ENCODE results near the gene CCL4L2. TPM values are rescaled to one million over a fixed set of nuclear protein-coding genes. Genes with fewer than 3 reads are reported as not detected.
"Not testable (repeated sequence)": the region's sequence is repeated elsewhere in the genome, so short reads cannot be mapped to it uniquely, and the experiment has no call there.

CCL4L2 gene
- total RNA-seq, 1 experiment from 2014 or later: not detected

DNA sequence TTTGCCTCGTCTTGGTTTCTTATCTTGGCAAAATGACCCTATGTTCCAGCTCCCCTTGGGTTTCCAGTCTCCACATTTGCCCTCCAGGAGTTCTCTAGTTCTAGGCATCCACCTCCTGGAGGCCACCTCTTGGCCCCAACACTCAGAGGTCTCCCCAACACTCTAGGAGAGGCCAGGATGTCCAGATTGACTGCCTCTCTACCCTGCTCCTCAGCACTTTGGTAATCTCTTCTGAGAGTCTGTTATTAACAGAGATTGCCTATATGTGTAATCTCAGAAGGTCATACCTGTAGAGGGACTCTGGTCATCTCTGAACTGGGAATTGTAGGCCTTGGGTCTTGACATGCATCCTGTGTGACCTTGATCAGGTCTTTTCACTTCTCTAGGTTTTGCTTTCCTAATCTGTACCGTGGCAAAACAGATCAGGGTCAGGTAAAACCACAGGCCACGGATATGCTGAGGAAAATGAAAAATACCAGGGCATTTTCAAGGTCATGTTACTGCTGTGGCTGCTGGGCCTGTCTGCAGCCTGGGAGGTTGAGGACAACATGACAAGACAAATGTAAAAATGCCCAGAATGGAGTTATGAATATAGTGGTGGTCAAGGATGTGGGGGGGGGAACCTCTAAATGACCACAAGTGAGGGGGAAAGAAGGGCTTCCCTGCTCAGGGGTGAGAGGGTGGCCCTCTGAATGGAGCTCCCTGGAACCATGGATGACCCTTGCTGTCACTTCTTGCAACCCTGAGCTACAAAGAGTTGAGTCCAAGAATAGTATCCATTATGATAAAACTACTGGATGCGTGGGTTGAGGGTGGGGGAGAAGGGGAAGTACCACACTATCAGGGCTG lies 5.0 kb upstream of the CCL4L2 start:
- TF ChIP-seq MXD4 (CRISPR knock-in tag; IDR thresholded peaks at IDR 0.05; ENCODE audit: borderline replicate concordance) (no peak), ZNF671 (CRISPR knock-in tag; IDR thresholded peaks at IDR 0.05) (no peak), PRRX2 (CRISPR knock-in tag; IDR thresholded peaks at IDR 0.05) (no peak), TP53 (CRISPR knock-in tag; IDR thresholded peaks at IDR 0.05) (no peak)
- TF ChIP-seq, protein P1, sequence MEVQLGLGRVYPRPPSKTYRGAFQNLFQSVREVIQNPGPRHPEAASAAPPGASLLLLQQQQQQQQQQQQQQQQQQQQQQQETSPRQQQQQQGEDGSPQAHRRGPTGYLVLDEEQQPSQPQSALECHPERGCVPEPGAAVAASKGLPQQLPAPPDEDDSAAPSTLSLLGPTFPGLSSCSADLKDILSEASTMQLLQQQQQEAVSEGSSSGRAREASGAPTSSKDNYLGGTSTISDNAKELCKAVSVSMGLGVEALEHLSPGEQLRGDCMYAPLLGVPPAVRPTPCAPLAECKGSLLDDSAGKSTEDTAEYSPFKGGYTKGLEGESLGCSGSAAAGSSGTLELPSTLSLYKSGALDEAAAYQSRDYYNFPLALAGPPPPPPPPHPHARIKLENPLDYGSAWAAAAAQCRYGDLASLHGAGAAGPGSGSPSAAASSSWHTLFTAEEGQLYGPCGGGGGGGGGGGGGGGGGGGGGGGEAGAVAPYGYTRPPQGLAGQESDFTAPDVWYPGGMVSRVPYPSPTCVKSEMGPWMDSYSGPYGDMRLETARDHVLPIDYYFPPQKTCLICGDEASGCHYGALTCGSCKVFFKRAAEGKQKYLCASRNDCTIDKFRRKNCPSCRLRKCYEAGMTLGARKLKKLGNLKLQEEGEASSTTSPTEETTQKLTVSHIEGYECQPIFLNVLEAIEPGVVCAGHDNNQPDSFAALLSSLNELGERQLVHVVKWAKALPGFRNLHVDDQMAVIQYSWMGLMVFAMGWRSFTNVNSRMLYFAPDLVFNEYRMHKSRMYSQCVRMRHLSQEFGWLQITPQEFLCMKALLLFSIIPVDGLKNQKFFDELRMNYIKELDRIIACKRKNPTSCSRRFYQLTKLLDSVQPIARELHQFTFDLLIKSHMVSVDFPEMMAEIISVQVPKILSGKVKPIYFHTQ (CRISPR knock-in tag; IDR thresholded peaks at IDR 0.05): no peak
- TF ChIP-seq, protein P2, sequence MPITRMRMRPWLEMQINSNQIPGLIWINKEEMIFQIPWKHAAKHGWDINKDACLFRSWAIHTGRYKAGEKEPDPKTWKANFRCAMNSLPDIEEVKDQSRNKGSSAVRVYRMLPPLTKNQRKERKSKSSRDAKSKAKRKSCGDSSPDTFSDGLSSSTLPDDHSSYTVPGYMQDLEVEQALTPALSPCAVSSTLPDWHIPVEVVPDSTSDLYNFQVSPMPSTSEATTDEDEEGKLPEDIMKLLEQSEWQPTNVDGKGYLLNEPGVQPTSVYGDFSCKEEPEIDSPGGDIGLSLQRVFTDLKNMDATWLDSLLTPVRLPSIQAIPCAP (CRISPR knock-in tag; IDR thresholded peaks at IDR 0.05): no peak
- TF ChIP-seq, protein P3, sequence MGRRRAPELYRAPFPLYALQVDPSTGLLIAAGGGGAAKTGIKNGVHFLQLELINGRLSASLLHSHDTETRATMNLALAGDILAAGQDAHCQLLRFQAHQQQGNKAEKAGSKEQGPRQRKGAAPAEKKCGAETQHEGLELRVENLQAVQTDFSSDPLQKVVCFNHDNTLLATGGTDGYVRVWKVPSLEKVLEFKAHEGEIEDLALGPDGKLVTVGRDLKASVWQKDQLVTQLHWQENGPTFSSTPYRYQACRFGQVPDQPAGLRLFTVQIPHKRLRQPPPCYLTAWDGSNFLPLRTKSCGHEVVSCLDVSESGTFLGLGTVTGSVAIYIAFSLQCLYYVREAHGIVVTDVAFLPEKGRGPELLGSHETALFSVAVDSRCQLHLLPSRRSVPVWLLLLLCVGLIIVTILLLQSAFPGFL (CRISPR knock-in tag; IDR thresholded peaks at IDR 0.05; ENCODE audit: borderline replicate concordance): no peak
- TF ChIP-seq, protein P4, sequence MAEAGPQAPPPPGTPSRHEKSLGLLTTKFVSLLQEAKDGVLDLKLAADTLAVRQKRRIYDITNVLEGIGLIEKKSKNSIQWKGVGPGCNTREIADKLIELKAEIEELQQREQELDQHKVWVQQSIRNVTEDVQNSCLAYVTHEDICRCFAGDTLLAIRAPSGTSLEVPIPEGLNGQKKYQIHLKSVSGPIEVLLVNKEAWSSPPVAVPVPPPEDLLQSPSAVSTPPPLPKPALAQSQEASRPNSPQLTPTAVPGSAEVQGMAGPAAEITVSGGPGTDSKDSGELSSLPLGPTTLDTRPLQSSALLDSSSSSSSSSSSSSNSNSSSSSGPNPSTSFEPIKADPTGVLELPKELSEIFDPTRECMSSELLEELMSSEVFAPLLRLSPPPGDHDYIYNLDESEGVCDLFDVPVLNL (CRISPR knock-in tag; IDR thresholded peaks at IDR 0.05; ENCODE audit: borderline replicate concordance, low read depth): no peak
- ATAC-seq (no peak), DNase-seq (ENCODE audit: low spot score) (no peak)
- Mint-ChIP-seq H3K4me3 (no peak overlapping the region), H3K27me3 (ENCODE audit: low read depth) (no peaks in the 10 kb centered on the region), H3K4me1 (peaks cover 8% of the 10 kb centered on the region), H3K27ac (no peak overlapping the region), H3K36me3 (no peaks in the 10 kb centered on the region), H3K9me3 (no peaks in the 10 kb centered on the region)
- ChIA-PET POLR2A (no interaction called here), CTCF (interaction anchor here (0.7 kb wide), 1 partner anchor 23 kb away, joined by 3 read pairs; no protein-coding TSS in a partner anchor)

DNA sequence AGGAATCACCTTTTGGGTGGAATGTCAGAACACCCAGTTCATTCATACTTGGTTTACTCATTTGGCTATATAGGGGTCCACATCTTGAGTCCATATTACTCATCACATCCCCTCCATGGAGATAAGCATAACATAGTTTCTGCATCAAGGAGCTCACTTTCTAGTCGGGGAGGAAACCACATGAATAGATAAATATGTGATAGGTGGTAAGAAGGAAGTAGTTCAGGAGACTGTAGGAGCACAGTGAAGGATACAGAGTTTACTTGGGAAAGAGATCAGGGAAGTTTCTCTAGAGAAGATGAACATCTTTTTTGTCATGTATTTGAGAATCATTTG lies 4.4 kb upstream of the CCL4L2 start:
- H3K4me3 Mint-ChIP-seq; H3K4me1 Mint-ChIP-seq; POLR2A ChIA-PET; DNase-seq (ENCODE audit: low spot score); H3K27ac Mint-ChIP-seq; H3K27me3 Mint-ChIP-seq (ENCODE audit: low read depth); ATAC-seq; H3K9me3 Mint-ChIP-seq; H3K36me3 Mint-ChIP-seq: not testable (repeated sequence)
- CTCF ChIA-PET: interaction anchor here (0.7 kb wide), 1 partner anchor 24 kb away, joined by 3 read pairs; no protein-coding TSS in a partner anchor

DNA sequence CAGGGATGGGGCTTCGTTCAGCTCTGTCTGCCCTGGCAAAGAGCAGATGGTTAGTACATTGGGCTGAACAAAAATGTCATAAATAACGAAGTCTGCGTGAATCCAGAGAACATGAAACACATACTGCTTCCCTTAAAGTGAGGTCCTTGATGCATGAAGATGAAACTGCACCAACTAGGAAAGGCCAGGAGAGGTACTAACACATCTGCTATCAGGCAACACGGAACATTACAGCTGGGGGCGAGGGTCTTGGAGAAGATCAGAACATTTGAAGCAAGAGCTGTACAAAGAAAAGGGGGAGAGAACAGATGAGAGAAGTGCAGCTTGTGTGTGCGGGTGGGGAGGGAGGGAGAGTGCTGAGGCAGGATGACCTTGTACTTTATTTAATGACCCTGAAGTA lies 3.5 kb upstream of the CCL4L2 start:
- not testable (repeated sequence) for ATAC-seq

DNA sequence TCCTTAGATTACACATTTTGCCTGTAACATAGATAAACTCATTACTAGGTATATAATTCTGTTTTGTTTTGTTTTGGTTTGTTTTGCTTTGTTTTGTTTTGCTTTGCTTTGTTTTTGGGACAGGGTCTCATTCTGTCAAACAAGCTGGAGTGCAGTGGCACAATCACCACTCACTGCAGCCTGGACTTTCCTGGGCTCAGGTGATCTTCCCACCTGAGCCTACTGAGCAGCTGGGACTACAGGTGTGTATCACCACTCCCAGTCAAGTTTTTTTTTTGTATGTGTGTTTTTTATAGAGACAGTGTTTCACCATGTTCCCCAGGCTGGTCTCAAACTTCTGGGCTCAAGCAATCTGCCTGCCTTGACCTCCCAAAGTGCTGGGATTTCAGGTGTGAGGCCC lies 1.3 kb upstream of the CCL4L2 start:
- H3K36me3 Mint-ChIP-seq: no peaks in the 10 kb centered on the region
- ATAC-seq: no peak
- ChIA-PET POLR2A (no interaction called here), CTCF (interaction anchor here (1.1 kb wide), 1 partner anchor 137 kb away, joined by 3 read pairs; no protein-coding TSS in a partner anchor)
- H3K9me3 Mint-ChIP-seq: no peaks in the 10 kb centered on the region
- no peaks in the 10 kb centered on the region for H3K27me3 Mint-ChIP-seq (ENCODE audit: low read depth)
- DNase-seq (ENCODE audit: low spot score): no peak
- no peak overlapping the region for H3K27ac Mint-ChIP-seq
- H3K4me3 Mint-ChIP-seq: no peak overlapping the region
- peaks cover 2% of the 10 kb centered on the region; the same call in 1 of the 2 replicates for H3K4me1 Mint-ChIP-seq
- TF ChIP-seq, protein P5, sequence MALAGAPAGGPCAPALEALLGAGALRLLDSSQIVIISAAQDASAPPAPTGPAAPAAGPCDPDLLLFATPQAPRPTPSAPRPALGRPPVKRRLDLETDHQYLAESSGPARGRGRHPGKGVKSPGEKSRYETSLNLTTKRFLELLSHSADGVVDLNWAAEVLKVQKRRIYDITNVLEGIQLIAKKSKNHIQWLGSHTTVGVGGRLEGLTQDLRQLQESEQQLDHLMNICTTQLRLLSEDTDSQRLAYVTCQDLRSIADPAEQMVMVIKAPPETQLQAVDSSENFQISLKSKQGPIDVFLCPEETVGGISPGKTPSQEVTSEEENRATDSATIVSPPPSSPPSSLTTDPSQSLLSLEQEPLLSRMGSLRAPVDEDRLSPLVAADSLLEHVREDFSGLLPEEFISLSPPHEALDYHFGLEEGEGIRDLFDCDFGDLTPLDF (CRISPR knock-in tag; IDR thresholded peaks at IDR 0.05): no peak
- TF ChIP-seq SMAD3 (CRISPR knock-in tag; IDR thresholded peaks at IDR 0.05; ENCODE audit: borderline replicate concordance) (no peak), ZNF416 (CRISPR knock-in tag; IDR thresholded peaks at IDR 0.05) (no peak), ZNF232 (CRISPR knock-in tag; IDR thresholded peaks at IDR 0.05) (no peak), GABPB1 (CRISPR knock-in tag; IDR thresholded peaks at IDR 0.05) (no peak), SP1 (CRISPR knock-in tag; conservative IDR thresholded peaks at IDR 0.05) (no peak), NFYB (CRISPR knock-in tag; conservative IDR thresholded peaks at IDR 0.05; ENCODE audit: low read depth) (no peak), OVOL2 (CRISPR knock-in tag; IDR thresholded peaks at IDR 0.05; ENCODE audit: borderline replicate concordance) (no peak), NFE2L1 (CRISPR knock-in tag; IDR thresholded peaks at IDR 0.05) (no peak), CREM (CRISPR knock-in tag; IDR thresholded peaks at IDR 0.05) (no peak), TP53 (CRISPR knock-in tag; IDR thresholded peaks at IDR 0.05) (no peak), JAZF1 (CRISPR knock-in tag; IDR thresholded peaks at IDR 0.05) (no peak), NR3C1 (CRISPR knock-in tag; conservative IDR thresholded peaks at IDR 0.05; ENCODE audit: low read depth) (no peak), ZNF317 (CRISPR knock-in tag; IDR thresholded peaks at IDR 0.05; ENCODE audit: borderline replicate concordance, low read depth) (no peak), IRF2 (CRISPR knock-in tag; IDR thresholded peaks at IDR 0.05; ENCODE audit: borderline replicate concordance, low read depth) (no peak), ZNF219 (CRISPR knock-in tag; IDR thresholded peaks at IDR 0.05; ENCODE audit: borderline replicate concordance) (no peak)

More for the DNA sequence above, 3.5 kb upstream of the CCL4L2 start:
- H3K9me3 Mint-ChIP-seq; POLR2A ChIA-PET; H3K4me1 Mint-ChIP-seq; DNase-seq (ENCODE audit: low spot score); H3K4me3 Mint-ChIP-seq; H3K27me3 Mint-ChIP-seq (ENCODE audit: low read depth); H3K27ac Mint-ChIP-seq; H3K36me3 Mint-ChIP-seq: not testable (repeated sequence)
- CTCF ChIA-PET: interaction anchor here (0.6 kb wide), 1 partner anchor 1443 kb away, joined by 3 read pairs; no protein-coding TSS in a partner anchor
